SKM-1 (cell line): ENCODE measurements around the gene CASP12.
"Not testable (repeated sequence)": the region's sequence is repeated elsewhere in the genome, so short reads cannot be mapped to it uniquely, and the experiment has no call there.

Experiments
- DNase-seq: peaks from one replicate; lab custom pipeline; 2025; ENCODE audit not compliant: unreplicated experiment; lab: John Stamatoyannopoulos, UW

Gene CASP12

GRCh38 chr11:104897891-104898684 lies at the start of gene CASP12:
CASP12 (minus strand) TSS chr11:104898460.
- DNase-seq = no peak

GRCh38 chr11:104946907-104947306 lies 48.6 kb upstream of the CASP12 start:
- DNase-seq = peak; percentile 52

- no peak for DNase-seq
These were observed 45.8 kb upstream of the CASP12 start for GRCh38 chr11:104944076-104944475.

- DNase-seq = no peak
These were observed 45.3 kb upstream of the CASP12 start for GRCh38 chr11:104943561-104943960.

GRCh38 chr11:104934594-104934993 lies 36.3 kb upstream of the CASP12 start:
- DNase-seq = no peak

- not testable (repeated sequence) for DNase-seq
These were observed 35.8 kb upstream of the CASP12 start for GRCh38 chr11:104934073-104934472.

- no peak for DNase-seq
These were observed 30.6 kb upstream of the CASP12 start for GRCh38 chr11:104928811-104929210.

- DNase-seq = no peak
These were observed 28.7 kb upstream of the CASP12 start for GRCh38 chr11:104926771-104927611.

- no peak for DNase-seq
These were observed 27.6 kb upstream of the CASP12 start for GRCh38 chr11:104925850-104926249.

GRCh38 chr11:104918113-104918824 lies 20.0 kb upstream of the CASP12 start:
- DNase-seq = no peak

- no peak for DNase-seq
These were observed 19.2 kb upstream of the CASP12 start for GRCh38 chr11:104917271-104918112.

GRCh38 chr11:104916442-104916841 lies 18.2 kb upstream of the CASP12 start:
- DNase-seq = no peak

GRCh38 chr11:104912102-104912501 lies 13.8 kb upstream of the CASP12 start:
- no peak for DNase-seq

- DNase-seq = no peak
These were observed 9.9 kb upstream of the CASP12 start for GRCh38 chr11:104908186-104908531.

- no peak for DNase-seq
These were observed 9.4 kb upstream of the CASP12 start for GRCh38 chr11:104907521-104908185.

GRCh38 chr11:104905271-104905670 lies 7.0 kb upstream of the CASP12 start:
- no peak for DNase-seq

GRCh38 chr11:104899226-104899625 lies 966 bp upstream of the CASP12 start:
- DNase-seq = no peak

- no peak for DNase-seq
These were observed 389 bp upstream of the CASP12 start for GRCh38 chr11:104898685-104899013.

GRCh38 chr11:104895634-104896033 lies 2.6 kb downstream of the CASP12 start:
- no peak for DNase-seq

GRCh38 chr11:104893876-104894275 lies 4.4 kb downstream of the CASP12 start:
- no peak for DNase-seq
